ENCODE data around the gene PLPP6. TPM values are rescaled to one million over a fixed set of nuclear protein-coding genes. Genes with fewer than 3 reads are reported as not detected.

Gene PLPP6
- total and polyA plus RNA-seq, 10 donors, result 4.5 to 11.6 (median 6.8) TPM

- H3K27me3 ChIP-seq (replicated peaks in 1 of 7), result no peaks in the 10 kb centered on the region
- H3K4me3 ChIP-seq, result peak overlapping the region in 1 of 8 donors; percentile 77
- TF ChIP-seq POLR2AphosphoS5 (IDR thresholded peaks at IDR 0.05) (no peak), CTCF (IDR thresholded peaks at IDR 0.05 in 8 of 11, conservative IDR thresholded peaks at IDR 0.05 in 3 of 11) (no peak), POLR2A (IDR thresholded peaks at IDR 0.05) (no peak)
- no peak for DNase-seq
- H3K9me3 ChIP-seq, result no peaks in the 10 kb centered on the region
- 66 to 96% (median 68%) methylated on average over 1 of the region's 1 CpG for WGBS, 5 donors
- H3K27ac ChIP-seq, result peak overlapping the region in 1 of 8 donors; percentile 91
- intact Hi-C loops (cut with DNase I; ENCODE audit: low total_unique reads), result loop anchor here (10.0 kb wide), 1 partner anchor 324 kb away; the partner anchor contains the start of gene JAK2
- peaks cover 25 to 49% (median 43%) of the 10 kb centered on the region in 6 donors for H3K4me1 ChIP-seq
- no peaks in the 10 kb centered on the region for H3K36me3 ChIP-seq
Measured at GRCh38 chr9:4661165-4661564, 929 bp upstream of the PLPP6 start.

GRCh38 chr9:4661611-4662010 is 483 bp upstream of the PLPP6 start:
- intact Hi-C loops (cut with DNase I; ENCODE audit: low total_unique reads), result loop anchor here (10.0 kb wide), 1 partner anchor 323 kb away; the partner anchor contains the start of gene JAK2
- Histone ChIP-seq H3K36me3 (no peaks in the 10 kb centered on the region), H3K9me3 (no peaks in the 10 kb centered on the region), H3K4me3 (peak overlapping the region; percentile 66 to 95 (median 77)), H3K27ac (peak overlapping the region; percentile 69 to 95 (median 88)), H3K27me3 (replicated peaks in 1 of 7) (no peaks in the 10 kb centered on the region), H3K4me1 (peaks cover 27 to 54% (median 47%) of the 10 kb centered on the region in 6 donors)
- WGBS, 5 donors, result 1 to 6% (median 5%) methylated on average over 5 of the region's 5 CpGs
- DNase-seq, result no peak
- TF ChIP-seq CTCF (IDR thresholded peaks at IDR 0.05 in 8 of 11, conservative IDR thresholded peaks at IDR 0.05 in 3 of 11), result no peak
- TF ChIP-seq POLR2AphosphoS5 (IDR thresholded peaks at IDR 0.05), result no peak
- TF ChIP-seq POLR2A (IDR thresholded peaks at IDR 0.05), result no peak

GRCh38 chr9:4662989-4663792 is 1.1 kb downstream of the PLPP6 start:
- Histone ChIP-seq H3K9me3 (no peaks in the 10 kb centered on the region), H3K4me3 (peak overlapping the region; percentile 66 to 95 (median 77)), H3K27me3 (replicated peaks in 1 of 7) (no peaks in the 10 kb centered on the region), H3K36me3 (no peaks in the 10 kb centered on the region), H3K27ac (peak overlapping the region in 6 of 8 donors; percentile 85 to 95 (median 90)), H3K4me1 (peaks cover 27 to 61% (median 51%) of the 10 kb centered on the region in 6 donors)
- TF ChIP-seq POLR2A (IDR thresholded peaks at IDR 0.05), result no peak
- no peak for TF ChIP-seq CTCF (IDR thresholded peaks at IDR 0.05 in 8 of 11, conservative IDR thresholded peaks at IDR 0.05 in 3 of 11)
- no peak for TF ChIP-seq POLR2AphosphoS5 (IDR thresholded peaks at IDR 0.05)
- 70 to 78% (median 73%) methylated on average over 5 to 13 of the region's 13 CpGs for WGBS, 5 donors
- DNase-seq, result no peak
- intact Hi-C loops (cut with DNase I; ENCODE audit: low total_unique reads), result loop anchor here (10.0 kb wide), 1 partner anchor 322 kb away; the partner anchor contains the start of gene JAK2

GRCh38 chr9:4663956-4664355 is 1.9 kb downstream of the PLPP6 start:
- 86 to 96% (median 92%) methylated on average over 3 of the region's 3 CpGs for WGBS, 5 donors
- intact Hi-C loops (cut with DNase I; ENCODE audit: low total_unique reads), result loop anchor here (10.0 kb wide), 1 partner anchor 321 kb away; the partner anchor contains the start of gene JAK2
- TF ChIP-seq POLR2AphosphoS5 (IDR thresholded peaks at IDR 0.05) (no peak), POLR2A (IDR thresholded peaks at IDR 0.05) (no peak), CTCF (IDR thresholded peaks at IDR 0.05 in 8 of 11, conservative IDR thresholded peaks at IDR 0.05 in 3 of 11) (no peak)
- Histone ChIP-seq H3K9me3 (no peaks in the 10 kb centered on the region), H3K36me3 (no peaks in the 10 kb centered on the region), H3K4me1 (peaks cover 27 to 61% (median 51%) of the 10 kb centered on the region in 6 donors), H3K4me3 (peak overlapping the region in 2 of 8 donors; percentile 16 to 71), H3K27me3 (replicated peaks in 1 of 7) (peaks cover 0 to 1% (median 0%) of the 10 kb centered on the region in 7 donors), H3K27ac (peak overlapping the region in 1 of 8 donors; percentile 21)
- DNase-seq, result no peak

Data from spleen (tissue), 11 donors.